Loucy (cell line): ENCODE data around the gene RFNG.

Experiments
- EZH2phosphoT487 ChIP-seq: fragments of 200-600 bp; IDR thresholded peaks from 2 replicates; pipeline ENCODE4 v1.6.1; 2018; ENCODE audit warnings: antibody characterized with exemption, mild to moderate bottlenecking, moderate library complexity, borderline replicate concordance
- TF ChIP-seq, protein P1 (sequence below): fragments of 200-600 bp; sonication (generic); conservative IDR thresholded peaks from 2 replicates; pipeline ENCODE4 v1.5.1; 2014; ENCODE audit warnings: mild to moderate bottlenecking, antibody characterized with exemption, low read length

DNA sequence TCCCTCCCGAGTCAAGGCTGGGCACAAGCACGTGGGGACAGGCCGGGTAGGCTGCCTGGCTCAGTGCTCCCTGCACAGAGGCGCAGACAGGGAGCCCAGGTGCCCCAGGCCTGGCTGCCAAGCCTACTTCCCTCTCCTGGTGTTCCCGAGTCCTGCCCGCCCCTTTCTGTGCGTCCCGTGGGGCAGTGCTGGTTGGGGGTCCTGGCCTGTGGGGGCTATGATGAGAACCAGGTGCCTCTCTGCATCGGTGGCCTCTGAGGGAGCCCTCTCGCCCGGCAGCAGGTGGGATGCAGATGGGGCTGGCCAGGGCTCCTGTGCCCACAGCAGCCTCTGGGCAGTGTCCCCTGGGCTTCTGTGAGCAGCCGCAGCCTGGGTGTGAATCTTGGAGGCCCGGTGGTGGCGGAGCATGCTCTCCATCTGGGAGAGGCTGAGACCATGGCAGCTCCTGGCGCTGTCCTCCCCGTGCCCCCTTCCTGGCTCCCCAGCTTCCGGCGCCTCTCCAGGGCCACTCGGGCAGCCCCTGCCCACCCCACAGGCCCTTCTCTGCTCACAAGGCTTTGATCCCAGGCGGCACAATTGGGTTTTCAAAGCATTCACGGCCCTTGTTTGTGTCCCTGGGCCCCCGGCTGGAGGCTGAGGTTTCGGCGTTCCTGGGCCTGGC is 36.2 kb downstream of the RFNG start:
- TF ChIP-seq, protein P1, sequence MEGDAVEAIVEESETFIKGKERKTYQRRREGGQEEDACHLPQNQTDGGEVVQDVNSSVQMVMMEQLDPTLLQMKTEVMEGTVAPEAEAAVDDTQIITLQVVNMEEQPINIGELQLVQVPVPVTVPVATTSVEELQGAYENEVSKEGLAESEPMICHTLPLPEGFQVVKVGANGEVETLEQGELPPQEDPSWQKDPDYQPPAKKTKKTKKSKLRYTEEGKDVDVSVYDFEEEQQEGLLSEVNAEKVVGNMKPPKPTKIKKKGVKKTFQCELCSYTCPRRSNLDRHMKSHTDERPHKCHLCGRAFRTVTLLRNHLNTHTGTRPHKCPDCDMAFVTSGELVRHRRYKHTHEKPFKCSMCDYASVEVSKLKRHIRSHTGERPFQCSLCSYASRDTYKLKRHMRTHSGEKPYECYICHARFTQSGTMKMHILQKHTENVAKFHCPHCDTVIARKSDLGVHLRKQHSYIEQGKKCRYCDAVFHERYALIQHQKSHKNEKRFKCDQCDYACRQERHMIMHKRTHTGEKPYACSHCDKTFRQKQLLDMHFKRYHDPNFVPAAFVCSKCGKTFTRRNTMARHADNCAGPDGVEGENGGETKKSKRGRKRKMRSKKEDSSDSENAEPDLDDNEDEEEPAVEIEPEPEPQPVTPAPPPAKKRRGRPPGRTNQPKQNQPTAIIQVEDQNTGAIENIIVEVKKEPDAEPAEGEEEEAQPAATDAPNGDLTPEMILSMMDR, result no peak
- no peak for TF ChIP-seq EZH2phosphoT487
